Measurements from ENCODE around the gene COL11A1.

DNA sequence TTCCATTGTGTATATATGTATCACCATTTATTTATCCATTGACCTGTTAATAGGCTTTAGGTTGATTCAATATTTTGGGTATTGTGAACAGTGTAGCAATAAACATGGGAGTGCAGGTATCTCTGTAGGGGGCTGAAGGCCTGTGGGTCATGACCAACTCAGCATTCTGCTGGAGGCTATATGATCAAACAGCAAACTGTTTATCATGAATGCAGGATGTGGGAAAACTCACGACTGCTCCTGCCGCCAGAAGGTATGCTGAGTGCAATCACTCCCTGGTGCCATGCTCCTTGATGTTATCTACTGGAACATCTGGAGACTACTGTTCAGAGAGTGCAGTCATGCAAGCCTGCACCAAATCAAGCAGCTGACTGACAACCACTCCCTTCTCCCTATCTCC lies 275.2 kb downstream of the COL11A1 start:
- TF ChIP-seq, protein P1, sequence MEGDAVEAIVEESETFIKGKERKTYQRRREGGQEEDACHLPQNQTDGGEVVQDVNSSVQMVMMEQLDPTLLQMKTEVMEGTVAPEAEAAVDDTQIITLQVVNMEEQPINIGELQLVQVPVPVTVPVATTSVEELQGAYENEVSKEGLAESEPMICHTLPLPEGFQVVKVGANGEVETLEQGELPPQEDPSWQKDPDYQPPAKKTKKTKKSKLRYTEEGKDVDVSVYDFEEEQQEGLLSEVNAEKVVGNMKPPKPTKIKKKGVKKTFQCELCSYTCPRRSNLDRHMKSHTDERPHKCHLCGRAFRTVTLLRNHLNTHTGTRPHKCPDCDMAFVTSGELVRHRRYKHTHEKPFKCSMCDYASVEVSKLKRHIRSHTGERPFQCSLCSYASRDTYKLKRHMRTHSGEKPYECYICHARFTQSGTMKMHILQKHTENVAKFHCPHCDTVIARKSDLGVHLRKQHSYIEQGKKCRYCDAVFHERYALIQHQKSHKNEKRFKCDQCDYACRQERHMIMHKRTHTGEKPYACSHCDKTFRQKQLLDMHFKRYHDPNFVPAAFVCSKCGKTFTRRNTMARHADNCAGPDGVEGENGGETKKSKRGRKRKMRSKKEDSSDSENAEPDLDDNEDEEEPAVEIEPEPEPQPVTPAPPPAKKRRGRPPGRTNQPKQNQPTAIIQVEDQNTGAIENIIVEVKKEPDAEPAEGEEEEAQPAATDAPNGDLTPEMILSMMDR (conservative IDR thresholded peaks at IDR 0.05; ENCODE audit: low read depth in 2 of 2): no peak
- TF ChIP-seq EZH2phosphoT487 (IDR thresholded peaks at IDR 0.05; ENCODE audit: unreplicated experiment): no peak
- no peak for TF ChIP-seq POLR2AphosphoS5 (IDR thresholded peaks at IDR 0.05; ENCODE audit: low read depth)
- no peak for TF ChIP-seq CREB1 (CRISPR knock-in tag; IDR thresholded peaks at IDR 0.05; ENCODE audit: low read depth)
- no peak for TF ChIP-seq EZH2 (IDR thresholded peaks at IDR 0.05; ENCODE audit: low read depth, unreplicated experiment)
- TF ChIP-seq, protein P2, sequence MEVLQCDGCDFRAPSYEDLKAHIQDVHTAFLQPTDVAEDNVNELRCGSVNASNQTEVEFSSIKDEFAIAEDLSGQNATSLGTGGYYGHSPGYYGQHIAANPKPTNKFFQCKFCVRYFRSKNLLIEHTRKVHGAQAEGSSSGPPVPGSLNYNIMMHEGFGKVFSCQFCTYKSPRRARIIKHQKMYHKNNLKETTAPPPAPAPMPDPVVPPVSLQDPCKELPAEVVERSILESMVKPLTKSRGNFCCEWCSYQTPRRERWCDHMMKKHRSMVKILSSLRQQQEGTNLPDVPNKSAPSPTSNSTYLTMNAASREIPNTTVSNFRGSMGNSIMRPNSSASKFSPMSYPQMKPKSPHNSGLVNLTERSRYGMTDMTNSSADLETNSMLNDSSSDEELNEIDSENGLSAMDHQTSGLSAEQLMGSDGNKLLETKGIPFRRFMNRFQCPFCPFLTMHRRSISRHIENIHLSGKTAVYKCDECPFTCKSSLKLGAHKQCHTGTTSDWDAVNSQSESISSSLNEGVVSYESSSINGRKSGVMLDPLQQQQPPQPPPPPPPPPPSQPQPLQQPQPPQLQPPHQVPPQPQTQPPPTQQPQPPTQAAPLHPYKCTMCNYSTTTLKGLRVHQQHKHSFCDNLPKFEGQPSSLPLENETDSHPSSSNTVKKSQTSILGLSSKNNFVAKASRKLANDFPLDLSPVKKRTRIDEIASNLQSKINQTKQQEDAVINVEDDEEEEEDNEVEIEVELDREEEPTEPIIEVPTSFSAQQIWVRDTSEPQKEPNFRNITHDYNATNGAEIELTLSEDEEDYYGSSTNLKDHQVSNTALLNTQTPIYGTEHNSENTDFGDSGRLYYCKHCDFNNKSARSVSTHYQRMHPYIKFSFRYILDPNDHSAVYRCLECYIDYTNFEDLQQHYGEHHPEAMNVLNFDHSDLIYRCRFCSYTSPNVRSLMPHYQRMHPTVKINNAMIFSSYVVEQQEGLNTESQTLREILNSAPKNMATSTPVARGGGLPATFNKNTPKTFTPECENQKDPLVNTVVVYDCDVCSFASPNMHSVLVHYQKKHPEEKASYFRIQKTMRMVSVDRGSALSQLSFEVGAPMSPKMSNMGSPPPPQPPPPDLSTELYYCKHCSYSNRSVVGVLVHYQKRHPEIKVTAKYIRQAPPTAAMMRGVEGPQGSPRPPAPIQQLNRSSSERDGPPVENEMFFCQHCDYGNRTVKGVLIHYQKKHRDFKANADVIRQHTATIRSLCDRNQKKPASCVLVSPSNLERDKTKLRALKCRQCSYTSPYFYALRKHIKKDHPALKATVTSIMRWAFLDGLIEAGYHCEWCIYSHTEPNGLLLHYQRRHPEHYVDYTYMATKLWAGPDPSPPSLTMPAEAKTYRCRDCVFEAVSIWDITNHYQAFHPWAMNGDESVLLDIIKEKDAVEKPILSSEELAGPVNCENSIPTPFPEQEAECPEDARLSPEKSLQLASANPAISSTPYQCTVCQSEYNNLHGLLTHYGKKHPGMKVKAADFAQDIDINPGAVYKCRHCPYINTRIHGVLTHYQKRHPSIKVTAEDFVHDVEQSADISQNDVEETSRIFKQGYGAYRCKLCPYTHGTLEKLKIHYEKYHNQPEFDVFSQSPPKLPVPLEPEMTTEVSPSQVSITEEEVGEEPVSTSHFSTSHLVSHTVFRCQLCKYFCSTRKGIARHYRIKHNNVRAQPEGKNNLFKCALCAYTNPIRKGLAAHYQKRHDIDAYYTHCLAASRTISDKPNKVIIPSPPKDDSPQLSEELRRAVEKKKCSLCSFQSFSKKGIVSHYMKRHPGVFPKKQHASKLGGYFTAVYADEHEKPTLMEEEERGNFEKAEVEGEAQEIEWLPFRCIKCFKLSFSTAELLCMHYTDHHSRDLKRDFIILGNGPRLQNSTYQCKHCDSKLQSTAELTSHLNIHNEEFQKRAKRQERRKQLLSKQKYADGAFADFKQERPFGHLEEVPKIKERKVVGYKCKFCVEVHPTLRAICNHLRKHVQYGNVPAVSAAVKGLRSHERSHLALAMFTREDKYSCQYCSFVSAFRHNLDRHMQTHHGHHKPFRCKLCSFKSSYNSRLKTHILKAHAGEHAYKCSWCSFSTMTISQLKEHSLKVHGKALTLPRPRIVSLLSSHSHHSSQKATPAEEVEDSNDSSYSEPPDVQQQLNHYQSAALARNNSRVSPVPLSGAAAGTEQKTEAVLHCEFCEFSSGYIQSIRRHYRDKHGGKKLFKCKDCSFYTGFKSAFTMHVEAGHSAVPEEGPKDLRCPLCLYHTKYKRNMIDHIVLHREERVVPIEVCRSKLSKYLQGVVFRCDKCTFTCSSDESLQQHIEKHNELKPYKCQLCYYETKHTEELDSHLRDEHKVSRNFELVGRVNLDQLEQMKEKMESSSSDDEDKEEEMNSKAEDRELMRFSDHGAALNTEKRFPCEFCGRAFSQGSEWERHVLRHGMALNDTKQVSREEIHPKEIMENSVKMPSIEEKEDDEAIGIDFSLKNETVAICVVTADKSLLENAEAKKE (CRISPR knock-in tag; IDR thresholded peaks at IDR 0.05): no peak
- no peak for TF ChIP-seq JUNB (IDR thresholded peaks at IDR 0.05; ENCODE audit: unreplicated experiment)
- TF ChIP-seq, protein P3, sequence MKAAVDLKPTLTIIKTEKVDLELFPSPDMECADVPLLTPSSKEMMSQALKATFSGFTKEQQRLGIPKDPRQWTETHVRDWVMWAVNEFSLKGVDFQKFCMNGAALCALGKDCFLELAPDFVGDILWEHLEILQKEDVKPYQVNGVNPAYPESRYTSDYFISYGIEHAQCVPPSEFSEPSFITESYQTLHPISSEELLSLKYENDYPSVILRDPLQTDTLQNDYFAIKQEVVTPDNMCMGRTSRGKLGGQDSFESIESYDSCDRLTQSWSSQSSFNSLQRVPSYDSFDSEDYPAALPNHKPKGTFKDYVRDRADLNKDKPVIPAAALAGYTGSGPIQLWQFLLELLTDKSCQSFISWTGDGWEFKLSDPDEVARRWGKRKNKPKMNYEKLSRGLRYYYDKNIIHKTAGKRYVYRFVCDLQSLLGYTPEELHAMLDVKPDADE (IDR thresholded peaks at IDR 0.05): no peak

Measured in GM23338 (cell line).